Effector CD4-positive, alpha-beta T cell (primary cell): ENCODE measurements around the gene SAMD13.

ENCODE experiments used
- DNase-seq: peaks from one replicate; pipeline ENCODE4 v3.0.0-alpha.2; 2020

The SAMD13 gene

DNA sequence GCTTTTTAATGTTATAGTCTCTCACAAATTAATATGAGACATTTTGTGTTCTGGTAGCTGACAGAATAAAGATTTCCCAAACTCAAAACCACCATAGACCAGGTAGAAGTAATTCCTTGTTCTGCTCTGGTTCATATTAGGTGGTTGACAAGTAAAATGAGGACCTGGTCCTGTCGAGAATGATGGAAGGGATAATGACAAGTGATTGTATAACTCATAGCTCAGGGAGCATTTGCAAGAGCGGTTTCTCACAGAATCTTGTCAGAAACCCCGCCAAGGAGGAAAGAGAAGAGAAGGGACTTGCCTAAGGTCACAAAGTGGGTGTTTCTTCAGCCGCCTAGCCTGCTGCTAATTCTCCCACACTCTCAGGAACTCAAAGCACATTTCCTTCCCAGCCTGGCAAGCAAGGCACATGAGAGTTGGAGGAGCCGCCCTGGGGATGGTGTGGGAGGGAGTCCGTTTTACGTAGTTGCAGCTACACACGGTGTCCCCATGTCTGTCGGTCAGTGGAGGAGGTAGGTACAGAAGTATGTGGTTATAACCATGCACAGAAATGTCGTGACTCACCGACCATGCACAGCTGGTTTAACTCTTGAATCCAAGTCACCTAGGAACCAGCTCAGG lies 46.5 kb downstream of the SAMD13 start:
- no peak for DNase-seq

DNA sequence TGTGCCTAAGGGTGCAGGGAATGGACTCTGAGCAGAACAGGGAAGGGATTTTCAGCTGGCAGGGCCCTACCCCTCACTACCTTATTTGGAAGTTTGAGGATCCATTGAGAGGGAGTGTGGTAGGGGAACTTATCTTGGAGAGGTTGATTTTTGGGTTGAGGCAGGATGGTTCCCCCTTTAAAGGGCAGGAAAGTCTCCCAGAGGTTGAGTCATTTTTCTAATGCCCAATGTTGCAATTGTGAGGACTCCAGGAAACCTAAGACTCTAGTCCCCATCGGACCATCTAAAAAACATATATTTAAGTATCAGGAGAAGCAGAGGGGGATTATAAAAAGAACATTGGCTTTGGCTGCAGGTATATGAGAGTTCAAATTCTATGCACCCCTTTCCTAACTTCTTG lies 47.3 kb downstream of the SAMD13 start:
- no peak for DNase-seq

DNA sequence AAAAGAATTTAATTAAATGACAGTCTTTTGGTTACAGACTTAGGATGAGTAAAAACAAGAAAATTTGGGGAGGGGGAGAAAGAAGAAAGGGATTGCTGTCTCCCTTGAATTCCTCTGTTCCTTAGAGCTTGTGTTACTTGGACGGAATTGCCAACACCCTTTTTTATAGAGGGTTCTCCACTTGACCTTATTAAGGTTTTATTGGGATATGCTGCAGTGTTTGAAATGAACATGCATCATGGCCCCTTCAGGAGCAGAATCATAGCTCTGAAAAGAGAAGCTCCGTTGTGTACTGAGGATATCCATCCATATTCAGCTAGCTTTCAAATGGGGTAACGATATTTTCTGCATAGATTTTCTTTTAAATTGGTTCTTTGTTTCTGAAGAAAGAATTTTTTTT lies 48.6 kb downstream of the SAMD13 start:
- DNase-seq = no peak

GRCh38 chr1:84350550-84350949 lies 49.0 kb downstream of the SAMD13 start:
- no peak for DNase-seq

DNA sequence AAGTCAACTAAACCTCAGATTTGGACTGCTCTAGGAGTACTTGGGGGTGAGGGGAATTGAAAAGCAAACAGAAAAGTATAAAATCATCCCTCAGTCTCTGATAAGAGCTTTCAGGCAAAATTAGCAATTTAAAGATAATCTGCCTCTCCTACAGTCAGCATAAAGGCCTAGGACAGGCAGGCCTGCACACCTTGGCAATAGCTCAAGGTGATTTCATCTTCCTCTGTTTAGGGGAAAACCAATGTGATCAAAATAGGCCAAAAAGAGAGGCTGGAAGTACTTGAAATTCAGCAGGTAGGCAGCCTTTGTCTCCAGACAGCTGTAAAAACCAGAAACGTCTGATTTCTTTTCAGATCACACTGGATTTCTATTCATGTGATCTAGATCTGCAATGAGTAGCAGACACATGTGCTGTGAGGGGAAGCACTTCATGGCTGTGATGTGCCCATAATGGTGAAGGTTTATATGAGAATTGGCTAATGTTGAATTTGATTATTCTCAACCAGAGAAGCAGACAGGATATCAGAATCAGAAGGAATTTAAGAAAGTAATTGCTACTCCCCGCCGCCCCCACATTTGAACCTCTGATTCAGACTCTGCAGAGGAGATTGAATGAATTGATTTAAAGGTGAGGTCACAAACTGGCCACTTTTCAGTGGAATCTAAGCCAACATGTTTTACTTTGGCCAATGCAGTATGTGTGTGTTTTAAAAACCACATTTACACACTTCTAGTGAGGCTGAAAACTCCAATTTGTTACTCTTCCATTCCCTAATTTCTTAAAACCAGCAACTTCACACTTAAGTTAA lies 51.0 kb downstream of the SAMD13 start:
- DNase-seq = no peak

DNA sequence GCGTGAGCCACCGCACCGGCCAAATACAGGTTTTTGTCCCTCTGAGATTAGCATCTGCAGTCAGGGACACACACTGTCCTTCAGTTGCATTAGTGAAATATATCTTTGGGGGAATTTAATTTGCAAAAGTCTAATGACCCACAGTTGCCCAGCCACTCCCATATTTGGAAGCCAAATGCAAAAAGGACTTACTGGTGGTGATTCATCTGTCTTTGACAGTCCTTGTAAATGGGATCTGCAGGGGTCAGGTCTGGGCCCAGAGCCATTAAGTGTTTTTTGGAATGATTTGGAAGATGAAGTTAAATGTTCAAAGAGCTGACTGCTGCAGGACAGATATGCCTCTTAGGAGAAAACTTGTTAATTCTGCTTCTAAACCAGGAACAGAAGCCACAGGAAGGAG lies 52.2 kb downstream of the SAMD13 start:
- no peak for DNase-seq

GRCh38 chr1:84355556-84355955 lies 54.0 kb downstream of the SAMD13 start:
- no peak for DNase-seq

DNA sequence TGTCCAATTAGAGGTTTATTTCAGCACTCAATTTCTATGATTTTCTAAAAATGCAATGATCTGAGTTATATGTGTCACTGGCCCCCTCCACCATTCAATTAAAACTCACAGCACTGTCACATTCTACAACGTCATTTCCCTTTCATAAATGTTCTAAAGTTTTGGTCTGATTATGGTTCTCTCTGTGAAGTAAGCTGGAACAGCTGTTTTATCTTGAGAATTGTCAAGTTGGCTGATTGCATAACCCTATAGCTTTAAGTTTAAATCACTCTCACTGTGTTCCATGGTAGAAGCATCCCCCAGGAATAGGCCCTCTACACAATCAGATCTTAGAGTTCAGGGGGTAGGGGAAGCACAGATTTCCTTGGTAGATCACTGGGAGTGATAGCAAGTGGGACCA lies 55.4 kb downstream of the SAMD13 start:
- DNase-seq = no peak

DNA sequence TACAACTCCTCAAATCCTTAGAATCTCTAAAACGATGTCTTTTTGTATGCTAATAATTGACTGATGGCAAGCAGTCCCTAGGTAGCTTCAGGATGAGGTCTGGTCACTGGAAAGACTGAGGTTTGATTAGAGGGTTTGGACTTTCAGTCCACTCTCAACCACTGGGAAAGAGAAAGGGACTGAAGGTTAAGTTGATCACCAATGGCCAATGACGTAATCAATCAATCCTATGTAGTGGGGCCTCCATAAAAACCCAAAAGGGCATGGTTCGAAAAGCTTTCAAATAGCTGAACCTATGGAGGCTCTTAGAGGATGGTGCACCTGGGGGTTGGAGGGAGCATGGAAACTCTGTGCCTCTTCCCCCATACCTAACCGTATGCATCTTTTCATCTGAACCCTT lies 57.2 kb downstream of the SAMD13 start:
- no peak for DNase-seq

- DNase-seq = no peak
Measured at GRCh38 chr1:84360316-84360715, 58.8 kb downstream of the SAMD13 start.

- no peak for DNase-seq
Measured at GRCh38 chr1:84361796-84362195, 60.3 kb downstream of the SAMD13 start.

DNA sequence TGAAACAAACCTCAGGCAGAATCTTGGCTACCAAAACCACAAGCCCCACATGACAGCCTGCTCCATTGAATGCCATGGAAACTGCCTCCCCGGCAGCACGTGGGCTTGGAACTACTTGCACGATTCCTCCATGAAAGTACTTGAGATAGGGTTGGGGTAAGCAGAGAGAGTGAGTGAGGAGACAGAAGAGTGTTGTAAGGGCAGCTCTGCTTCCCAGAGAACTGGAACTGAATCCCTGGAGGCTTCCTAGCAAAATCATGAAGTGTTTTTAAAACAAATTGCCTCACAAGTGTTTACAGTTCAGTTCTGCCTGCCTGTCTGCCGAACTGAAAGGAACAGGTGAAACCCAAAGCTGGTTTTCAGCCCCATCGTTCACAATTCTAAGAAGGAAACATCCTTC lies 61.5 kb downstream of the SAMD13 start:
- DNase-seq = no peak

- DNase-seq = no peak
Measured at GRCh38 chr1:84363622-84364021, 62.1 kb downstream of the SAMD13 start.

GRCh38 chr1:84365225-84366221 lies 64.0 kb downstream of the SAMD13 start:
- DNase-seq = no peak

DNA sequence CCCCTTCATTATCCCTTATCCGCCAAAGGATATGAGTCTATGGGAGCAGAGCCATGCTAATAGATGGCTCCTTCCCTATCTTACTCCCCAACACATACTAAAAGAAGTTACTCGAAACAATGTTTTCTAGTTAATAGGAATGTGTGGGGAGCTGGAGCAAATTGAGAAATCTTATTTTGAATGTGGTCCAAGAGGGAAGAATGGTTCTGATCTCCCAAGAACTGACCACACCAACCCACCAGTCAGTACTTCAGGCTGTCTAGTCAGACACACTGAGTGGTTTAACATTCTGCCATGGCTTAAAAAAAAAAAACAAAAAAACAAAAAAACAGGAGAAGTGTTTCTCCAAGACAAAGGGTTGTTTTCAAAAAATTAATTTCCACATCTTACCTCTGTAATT lies 65.3 kb downstream of the SAMD13 start:
- no peak for DNase-seq

DNA sequence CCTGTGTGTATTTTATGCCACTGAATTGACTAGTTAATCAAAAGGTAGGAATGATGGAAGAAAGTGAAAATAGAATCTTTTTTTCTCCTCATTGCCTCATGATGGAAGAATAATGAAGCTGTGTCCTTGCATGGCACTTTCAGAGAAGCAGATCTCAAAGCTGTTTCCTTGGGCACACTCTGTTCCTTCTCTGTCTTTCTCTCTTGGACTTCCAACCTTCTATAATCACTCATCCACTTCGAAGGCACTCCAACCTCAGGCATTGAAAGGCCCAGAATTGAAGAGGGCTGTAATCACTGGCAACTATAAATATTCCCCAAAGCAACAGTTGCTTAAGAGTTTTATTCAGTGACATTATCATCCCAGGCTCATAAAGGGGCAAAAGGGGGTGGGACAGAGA lies 65.7 kb downstream of the SAMD13 start:
- DNase-seq = no peak

GRCh38 chr1:84368441-84368840 lies 66.9 kb downstream of the SAMD13 start:
- DNase-seq = no peak

DNA sequence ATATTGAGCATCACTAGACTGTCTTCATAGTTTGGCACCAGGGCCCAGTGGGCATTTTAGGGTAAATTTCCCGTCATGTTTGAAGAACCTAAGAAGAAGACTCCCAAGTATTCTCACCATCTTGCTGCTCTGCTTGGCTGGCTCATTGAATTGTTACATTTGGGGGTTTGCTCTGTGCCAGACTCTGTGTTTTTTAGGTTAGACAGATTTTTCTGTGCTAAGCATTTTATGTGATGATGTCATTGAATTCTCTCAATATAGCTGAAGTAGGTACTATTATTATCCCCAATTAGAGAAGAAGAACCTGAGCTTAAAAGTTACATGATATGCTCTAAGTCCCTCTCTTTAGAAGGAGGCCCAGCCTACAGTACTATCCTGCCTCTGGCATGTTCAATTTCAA lies 68.8 kb downstream of the SAMD13 start:
- DNase-seq = no peak

GRCh38 chr1:84370831-84371394 lies 69.4 kb downstream of the SAMD13 start:
- no peak for DNase-seq

GRCh38 chr1:84373436-84374141 lies 72.1 kb downstream of the SAMD13 start:
- DNase-seq = no peak

DNA sequence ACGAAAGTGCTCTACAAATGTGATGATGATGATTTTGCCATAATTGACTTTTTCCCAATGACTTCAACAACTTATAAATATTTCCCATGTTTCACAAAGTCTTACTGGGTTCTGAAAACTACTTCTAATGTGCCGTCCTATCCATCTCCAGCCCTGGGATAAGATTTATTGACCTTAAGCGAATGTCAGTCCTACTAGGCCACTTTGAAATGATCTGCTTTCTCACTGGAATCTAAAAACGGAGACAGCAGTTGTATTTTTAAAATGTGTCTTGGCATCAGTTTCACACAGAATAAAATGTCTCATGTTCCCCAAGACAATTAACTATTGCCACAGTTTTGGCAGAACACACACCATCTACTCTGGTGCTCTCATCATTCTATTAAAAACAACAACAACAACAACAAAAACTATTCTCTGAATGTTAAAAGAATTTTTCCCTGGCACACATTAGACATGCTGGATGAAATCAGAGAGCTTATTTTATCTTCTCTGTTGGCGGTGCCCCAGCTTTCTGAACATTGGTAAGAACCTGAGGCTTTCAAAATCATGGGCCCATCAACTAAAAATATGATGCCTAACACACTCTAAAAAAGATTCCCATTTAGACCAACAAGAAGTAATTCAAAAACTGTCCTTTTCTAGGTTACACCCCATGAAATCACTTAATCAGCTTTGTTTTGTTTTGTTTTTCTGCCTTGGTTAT lies 73.6 kb downstream of the SAMD13 start:
- DNase-seq = no peak
